Nucleus accumbens (tissue), 56 donors: ENCODE measurements around the gene NOPCHAP1.

Experiments used
- DNase-seq, 56 donors: peaks; one replicate each; lab custom pipeline; 2025; lab: John Stamatoyannopoulos, UW

NOPCHAP1 gene

DNA sequence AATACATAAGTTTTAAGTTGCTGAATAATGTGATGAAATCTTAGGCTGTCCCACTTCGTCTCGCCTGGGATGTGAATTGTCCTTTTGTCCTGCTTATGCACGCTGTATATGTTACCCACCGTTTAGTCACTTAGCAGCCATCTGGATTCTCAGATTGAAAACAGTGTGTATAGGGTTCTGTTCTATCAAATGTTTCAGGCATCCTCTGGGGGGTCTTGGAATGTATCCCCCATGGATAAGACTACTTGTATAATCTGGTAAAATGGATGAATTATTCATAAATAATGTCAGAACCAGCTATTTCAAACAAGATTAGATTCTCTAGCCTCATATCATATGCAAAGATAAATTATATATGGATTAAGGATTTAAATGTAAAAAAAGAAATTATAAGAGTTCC, 29.4 kb downstream of the NOPCHAP1 start:
- no peak for DNase-seq

DNA sequence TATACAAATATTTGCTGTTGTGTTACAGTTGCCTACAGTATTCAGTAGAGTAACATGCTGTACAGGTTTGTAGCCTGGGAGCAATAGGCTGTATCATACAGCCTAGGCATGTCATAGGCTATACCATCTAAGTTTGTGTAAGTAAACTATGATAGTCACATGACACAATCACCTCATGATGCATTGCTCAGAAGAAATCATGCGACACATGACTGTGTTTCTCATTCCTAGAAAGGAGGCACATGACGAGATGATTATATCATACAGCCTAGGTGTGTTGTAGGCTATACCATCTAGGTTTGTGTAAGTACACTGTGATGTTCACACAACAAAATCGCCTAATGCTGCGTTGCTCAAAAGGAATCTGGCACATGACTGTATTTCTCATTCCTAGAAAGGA, 31.9 kb downstream of the NOPCHAP1 start:
- no peak for DNase-seq

DNA sequence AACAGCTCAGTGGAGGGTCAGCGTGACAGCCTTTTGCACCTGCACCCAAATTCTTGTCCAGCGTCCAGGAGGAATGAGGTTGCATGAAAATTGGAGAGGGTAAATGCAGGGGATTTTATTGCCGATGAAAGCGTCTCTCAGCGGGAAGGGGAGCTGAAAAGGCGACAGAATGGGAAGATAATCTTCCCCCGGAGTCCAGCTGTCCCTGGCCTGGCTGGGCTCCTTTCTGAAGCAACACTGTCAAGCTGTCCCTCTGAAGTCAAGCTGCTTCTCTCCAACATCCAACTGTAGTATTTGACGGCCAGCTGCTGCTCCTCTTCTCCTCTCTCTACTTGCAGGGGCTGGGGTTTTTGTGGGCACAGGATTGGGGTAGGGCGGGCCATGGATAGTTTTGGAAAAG, 32.7 kb downstream of the NOPCHAP1 start:
- no peak for DNase-seq

DNA sequence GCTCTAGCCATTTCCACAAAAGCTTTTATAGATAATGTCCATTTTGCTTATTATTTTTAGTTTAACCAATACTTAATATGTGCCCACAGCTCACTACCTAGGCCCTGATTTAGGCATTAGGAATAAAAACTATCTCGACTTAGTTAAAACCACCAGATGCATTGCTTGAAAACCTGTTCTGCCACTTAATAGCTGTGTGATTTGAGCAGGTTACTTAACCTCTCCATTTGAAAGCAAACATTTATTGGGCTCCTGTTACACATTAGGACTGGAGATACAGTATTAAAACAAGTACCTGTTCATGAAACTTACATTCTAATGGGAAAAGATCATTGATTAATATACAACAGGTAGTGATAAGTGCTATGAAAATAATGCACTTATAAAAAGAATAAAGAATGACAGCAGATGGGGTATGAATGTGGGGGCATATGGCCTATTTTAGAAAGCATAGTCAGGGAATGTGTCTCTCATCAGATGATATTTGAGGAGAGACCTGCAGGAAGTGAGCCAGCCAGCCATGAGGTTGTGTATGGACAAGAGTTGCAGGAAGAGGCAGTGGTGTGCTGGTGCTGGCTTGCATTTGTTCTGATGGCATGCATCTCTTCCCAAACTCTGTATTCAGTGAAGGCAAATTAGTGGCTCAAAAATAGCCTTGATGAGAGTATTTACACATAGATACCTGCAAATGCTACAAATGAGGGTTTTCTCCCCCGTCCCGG, 34.3 kb downstream of the NOPCHAP1 start:
- no peak for DNase-seq

DNA sequence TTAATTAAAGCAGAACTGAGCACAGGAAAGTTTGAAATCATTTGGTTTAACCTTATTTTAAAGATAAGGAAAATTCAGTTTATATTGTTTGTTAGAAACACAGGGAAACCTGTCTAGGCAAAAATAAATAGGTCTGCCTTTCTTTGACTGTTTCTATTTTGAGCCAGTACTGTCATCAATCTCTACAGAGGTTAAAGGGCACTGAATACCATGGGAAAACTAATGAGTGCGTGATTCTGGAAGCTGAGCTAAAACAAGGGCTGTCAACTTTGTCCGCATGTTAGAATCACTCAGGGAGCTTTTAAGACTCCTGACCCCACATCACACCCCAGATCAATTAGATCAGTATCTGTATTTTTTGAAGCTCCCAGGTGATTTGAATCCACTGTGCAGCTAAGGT, 38.8 kb downstream of the NOPCHAP1 start:
- no peak for DNase-seq

DNA sequence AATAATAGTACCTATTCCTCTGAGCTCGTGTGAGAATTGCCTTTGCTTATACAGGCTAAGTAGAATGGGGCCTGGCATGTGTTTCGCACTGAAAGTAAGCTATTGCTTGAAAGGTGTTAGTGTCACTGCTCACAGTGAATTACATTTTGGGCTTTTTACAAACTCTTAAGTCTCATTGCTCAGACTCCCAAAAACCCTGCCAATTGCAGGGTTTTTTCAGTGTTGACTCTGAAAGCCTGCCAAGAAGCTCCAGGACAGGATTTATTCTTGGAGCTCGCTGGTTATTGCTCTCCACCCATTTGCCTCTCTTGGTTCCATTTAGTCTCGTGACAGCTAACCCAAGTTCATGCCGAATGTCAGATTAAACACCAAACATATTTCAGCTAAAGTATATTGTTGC, 39.8 kb downstream of the NOPCHAP1 start:
- DNase-seq, result peak in 19 of 56 donors; percentile 1 to 35 (median 5)

DNA sequence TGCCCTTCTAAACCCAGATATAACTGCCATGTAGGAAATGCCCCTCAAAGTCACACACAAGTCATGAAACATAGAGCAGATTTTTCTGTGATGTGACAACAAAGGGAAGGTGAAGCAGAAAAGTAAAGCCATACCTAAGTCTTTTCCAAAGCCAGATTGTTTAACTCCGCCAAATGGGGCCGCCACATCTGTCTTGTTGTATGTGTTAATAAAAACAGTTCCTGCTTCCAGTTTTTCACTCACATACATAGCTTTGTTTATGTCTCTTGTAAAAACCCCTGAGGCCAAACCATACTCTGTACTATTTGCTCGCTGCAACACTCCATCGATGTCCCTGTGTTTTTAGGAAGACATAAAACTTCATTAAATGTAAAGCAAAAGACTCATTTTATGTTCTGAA, 40.3 kb downstream of the NOPCHAP1 start:
- DNase-seq, result no peak

DNA sequence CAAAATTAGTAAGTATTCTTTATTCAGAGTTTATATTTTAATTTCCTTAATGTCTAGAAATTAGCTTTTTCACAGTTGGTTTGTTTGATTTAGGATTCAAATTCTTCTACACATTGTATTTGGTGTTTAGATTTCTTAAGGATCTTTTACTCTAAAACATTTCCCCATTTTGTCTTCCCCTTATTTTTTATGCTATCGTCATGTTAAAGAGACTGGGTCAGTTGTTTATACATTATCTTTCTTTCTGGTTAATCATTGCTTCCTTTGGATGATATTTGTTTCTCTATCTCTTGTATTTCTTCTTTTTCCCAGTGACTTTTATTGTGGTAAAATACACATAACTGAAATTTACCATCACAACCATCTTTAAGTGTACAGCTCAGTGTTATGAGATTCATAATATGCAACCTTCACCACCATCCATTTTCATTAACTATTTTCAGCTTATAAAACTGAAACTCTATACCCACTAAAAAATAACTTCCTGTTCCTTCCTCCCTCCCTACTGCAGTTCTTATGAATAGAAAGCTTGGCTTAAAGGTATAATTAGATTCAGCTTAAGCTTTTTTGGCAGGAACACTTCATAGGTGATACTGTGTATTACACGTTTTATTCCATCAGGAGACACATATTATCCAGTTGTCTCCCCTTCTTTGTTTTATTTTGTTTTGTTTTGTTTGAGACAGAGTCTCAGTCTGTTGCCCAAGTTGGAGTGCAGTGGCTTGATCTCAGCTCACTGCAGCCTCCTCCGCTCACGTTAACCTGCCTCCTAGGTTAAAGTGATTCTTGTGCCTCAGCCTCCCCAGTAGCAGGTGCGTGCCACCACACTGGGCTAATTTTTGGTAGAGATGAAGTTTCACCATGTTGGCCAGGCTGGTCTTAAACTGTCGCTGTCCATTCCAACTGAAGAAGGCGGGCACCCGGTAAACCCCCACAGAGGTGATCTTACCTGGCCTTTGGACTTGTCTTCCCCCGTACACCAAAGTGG, 45.0 kb downstream of the NOPCHAP1 start:
- DNase-seq, result no peak

DNA sequence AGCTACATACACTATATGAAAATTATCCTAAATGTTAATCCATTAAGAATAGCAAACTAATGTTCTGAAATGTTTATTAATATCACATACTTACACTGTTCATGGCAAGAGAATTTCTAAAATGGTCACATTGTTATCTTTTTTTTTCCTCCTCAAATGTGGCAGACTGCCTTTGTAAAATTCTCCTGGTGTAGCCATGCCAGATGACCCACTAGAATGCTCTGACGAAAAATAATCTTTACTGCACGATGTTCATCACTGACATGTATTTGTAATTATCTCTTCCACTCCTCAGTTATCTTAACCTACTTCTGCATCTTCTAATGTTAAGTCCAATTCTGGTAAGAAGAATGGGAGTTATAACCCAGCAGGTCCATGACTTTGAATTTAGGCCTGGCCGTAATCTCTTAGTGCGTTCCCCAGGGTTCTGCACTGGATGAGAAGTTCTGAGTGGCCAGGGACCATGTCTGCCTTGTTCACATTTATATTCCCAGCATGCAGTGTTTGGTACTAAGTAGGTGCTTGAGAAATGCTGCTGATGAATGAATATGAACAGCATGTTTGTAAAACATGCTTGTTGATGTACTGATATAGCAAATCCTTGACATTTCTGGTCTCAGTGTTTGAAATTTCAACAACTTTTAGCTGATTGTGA, 46.7 kb downstream of the NOPCHAP1 start:
- DNase-seq, result no peak

DNA sequence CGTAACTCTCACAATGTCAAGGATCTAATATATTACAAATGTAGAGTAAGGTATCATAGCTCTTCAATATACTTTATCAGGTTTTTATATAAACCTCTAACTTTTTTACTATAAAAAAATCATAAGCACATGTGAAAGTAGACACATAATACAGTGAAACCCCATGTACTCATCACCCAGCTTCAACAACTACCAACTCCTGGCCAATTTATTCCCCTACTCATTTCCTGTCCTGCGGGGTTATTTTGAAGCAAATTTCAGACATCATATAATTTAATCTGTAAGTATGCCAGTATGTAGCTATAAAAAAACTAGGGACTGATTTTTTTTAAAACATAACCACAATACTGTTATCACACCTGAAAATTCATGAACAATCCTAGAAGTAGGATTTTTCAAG, 47.7 kb downstream of the NOPCHAP1 start:
- DNase-seq, result no peak
